Ishikawa (cell line): ENCODE measurements around the gene ZFR2.

ENCODE experiments used
- CEBPB ChIP-seq: IDR thresholded peaks from 2 replicates; pipeline ENCODE4 v1.6.1; 2012
- CREB1 ChIP-seq: IDR thresholded peaks from 2 replicates; pipeline ENCODE4 v1.6.1; 2012; ENCODE audit warnings: low read depth
- EGR1 ChIP-seq: IDR thresholded peaks from 2 replicates; pipeline ENCODE4 v1.6.1; 2012
- EP300 ChIP-seq: IDR thresholded peaks from 2 replicates; pipeline ENCODE4 v1.6.1; 2012; ENCODE audit warnings: borderline replicate concordance
- FOXM1 ChIP-seq: IDR thresholded peaks from 2 replicates; pipeline ENCODE4 v1.6.1; 2012; ENCODE audit warnings: low read depth, borderline replicate concordance
- NFIC ChIP-seq: IDR thresholded peaks from 2 replicates; pipeline ENCODE4 v1.6.1; 2012
- RAD21 ChIP-seq: IDR thresholded peaks from 2 replicates; pipeline ENCODE4 v1.6.1; 2012; ENCODE audit warnings: low read depth
- TAF1 ChIP-seq: IDR thresholded peaks from 2 replicates; pipeline ENCODE4 v1.6.1; 2012; ENCODE audit warnings: low read depth, mild to moderate bottlenecking
- TCF12 ChIP-seq: IDR thresholded peaks from 2 replicates; pipeline ENCODE4 v1.6.1; 2012; ENCODE audit warnings: low read depth
- TEAD4 ChIP-seq: IDR thresholded peaks from 2 replicates; pipeline ENCODE4 v1.6.1; 2012
- YY1 ChIP-seq: IDR thresholded peaks from 2 replicates; pipeline ENCODE4 v1.6.1; 2012; ENCODE audit warnings: low read depth
- ZBTB7A ChIP-seq: IDR thresholded peaks from 2 replicates; pipeline ENCODE4 v1.6.1; 2012; ENCODE audit warnings: low read depth
- TF ChIP-seq, protein P1 (sequence below): IDR thresholded peaks from 2 replicates; pipeline ENCODE4 v1.6.1; 2012
- TF ChIP-seq, protein P2 (sequence below): IDR thresholded peaks from 2 replicates; pipeline ENCODE4 v1.6.1; 2012; ENCODE audit warnings: low read depth, mild to moderate bottlenecking
- TF ChIP-seq, protein P3 (sequence below): IDR thresholded peaks from 2 replicates; pipeline ENCODE4 v1.6.1; 2012

The ZFR2 gene

DNA sequence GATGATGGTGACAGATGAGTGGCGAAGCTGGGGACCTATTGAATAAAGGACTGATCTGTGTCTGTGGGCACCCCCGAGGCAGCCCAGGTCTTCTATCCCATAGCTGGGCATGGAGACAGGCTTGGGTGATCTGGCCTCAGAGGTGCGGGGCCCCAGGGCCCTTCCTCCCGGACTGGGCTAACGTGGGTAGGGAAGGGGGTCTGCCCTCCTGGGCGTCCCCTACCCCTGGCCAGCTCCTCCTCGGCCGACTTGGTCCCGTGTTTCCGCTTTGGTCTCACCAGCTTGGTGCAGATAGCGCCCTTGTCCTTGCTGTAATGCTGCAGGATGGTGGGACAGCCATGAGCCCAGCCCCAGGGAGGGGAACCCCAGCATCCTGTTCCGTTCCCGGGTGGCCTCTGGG lies 85.9 kb downstream of the ZFR2 start:
- TF ChIP-seq EP300 = no peak
- TF ChIP-seq EGR1 = no peak
- no peak for TF ChIP-seq CEBPB
- TF ChIP-seq NFIC = no peak
- no peak for TF ChIP-seq TAF1
- no peak for TF ChIP-seq ZBTB7A
- TF ChIP-seq, protein P1, sequence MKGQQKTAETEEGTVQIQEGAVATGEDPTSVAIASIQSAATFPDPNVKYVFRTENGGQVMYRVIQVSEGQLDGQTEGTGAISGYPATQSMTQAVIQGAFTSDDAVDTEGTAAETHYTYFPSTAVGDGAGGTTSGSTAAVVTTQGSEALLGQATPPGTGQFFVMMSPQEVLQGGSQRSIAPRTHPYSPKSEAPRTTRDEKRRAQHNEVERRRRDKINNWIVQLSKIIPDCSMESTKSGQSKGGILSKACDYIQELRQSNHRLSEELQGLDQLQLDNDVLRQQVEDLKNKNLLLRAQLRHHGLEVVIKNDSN = no peak
- no peak for TF ChIP-seq FOXM1
- TF ChIP-seq, protein P2, sequence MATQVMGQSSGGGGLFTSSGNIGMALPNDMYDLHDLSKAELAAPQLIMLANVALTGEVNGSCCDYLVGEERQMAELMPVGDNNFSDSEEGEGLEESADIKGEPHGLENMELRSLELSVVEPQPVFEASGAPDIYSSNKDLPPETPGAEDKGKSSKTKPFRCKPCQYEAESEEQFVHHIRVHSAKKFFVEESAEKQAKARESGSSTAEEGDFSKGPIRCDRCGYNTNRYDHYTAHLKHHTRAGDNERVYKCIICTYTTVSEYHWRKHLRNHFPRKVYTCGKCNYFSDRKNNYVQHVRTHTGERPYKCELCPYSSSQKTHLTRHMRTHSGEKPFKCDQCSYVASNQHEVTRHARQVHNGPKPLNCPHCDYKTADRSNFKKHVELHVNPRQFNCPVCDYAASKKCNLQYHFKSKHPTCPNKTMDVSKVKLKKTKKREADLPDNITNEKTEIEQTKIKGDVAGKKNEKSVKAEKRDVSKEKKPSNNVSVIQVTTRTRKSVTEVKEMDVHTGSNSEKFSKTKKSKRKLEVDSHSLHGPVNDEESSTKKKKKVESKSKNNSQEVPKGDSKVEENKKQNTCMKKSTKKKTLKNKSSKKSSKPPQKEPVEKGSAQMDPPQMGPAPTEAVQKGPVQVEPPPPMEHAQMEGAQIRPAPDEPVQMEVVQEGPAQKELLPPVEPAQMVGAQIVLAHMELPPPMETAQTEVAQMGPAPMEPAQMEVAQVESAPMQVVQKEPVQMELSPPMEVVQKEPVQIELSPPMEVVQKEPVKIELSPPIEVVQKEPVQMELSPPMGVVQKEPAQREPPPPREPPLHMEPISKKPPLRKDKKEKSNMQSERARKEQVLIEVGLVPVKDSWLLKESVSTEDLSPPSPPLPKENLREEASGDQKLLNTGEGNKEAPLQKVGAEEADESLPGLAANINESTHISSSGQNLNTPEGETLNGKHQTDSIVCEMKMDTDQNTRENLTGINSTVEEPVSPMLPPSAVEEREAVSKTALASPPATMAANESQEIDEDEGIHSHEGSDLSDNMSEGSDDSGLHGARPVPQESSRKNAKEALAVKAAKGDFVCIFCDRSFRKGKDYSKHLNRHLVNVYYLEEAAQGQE = no peak
- no peak for TF ChIP-seq RAD21
- TF ChIP-seq, protein P3, sequence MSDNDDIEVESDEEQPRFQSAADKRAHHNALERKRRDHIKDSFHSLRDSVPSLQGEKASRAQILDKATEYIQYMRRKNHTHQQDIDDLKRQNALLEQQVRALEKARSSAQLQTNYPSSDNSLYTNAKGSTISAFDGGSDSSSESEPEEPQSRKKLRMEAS = no peak
- TF ChIP-seq TCF12 = no peak
- TF ChIP-seq CREB1 = no peak
- TF ChIP-seq TEAD4 = no peak
- no peak for TF ChIP-seq YY1

DNA sequence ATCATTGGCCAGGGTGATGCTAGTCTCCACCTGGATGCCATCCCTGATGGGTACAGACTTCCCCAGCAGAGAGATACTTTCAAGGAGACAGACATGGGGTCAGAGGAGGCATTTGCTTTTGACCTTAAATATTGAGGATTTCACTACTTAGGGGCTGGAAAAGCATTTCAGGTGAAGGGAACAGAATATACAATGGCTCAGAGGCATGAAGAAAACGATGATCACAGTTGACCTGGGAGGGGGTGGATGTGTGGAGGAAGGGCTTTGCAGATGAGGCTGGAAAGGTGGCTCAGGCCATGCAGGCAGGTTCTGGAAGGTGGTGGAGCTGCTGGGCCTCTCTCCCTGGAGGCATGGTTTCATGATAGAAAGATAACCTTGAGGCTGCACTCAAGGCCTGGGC lies 86.5 kb downstream of the ZFR2 start:
- TF ChIP-seq, protein P1 = no peak
- TF ChIP-seq TCF12 (no peak), CREB1 (no peak), RAD21 (no peak), ZBTB7A (no peak)
- TF ChIP-seq, protein P3 = no peak

DNA sequence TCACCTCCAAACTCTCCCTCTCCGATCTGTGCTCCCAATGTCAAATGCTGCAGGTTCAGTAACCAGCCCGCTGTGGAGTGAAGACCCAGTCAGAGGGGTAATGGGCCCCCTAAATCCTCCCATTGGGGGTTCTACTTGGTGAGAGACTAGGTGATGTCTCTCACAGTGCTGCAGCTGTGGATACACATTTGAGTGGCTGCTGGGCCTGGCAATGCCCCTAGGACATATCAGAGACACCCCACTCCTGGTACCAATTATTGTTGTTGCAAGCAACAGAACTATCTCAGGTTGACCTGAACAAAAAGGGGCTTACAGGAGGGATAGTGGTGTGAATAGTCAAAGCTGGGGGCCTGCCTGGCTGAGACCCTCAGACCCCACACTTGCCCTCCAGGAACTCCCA lies 87.2 kb downstream of the ZFR2 start:
- TF ChIP-seq CEBPB = no peak
- TF ChIP-seq EGR1 = no peak
- TF ChIP-seq YY1 = no peak
- TF ChIP-seq CREB1 = no peak
- no peak for TF ChIP-seq TEAD4

DNA sequence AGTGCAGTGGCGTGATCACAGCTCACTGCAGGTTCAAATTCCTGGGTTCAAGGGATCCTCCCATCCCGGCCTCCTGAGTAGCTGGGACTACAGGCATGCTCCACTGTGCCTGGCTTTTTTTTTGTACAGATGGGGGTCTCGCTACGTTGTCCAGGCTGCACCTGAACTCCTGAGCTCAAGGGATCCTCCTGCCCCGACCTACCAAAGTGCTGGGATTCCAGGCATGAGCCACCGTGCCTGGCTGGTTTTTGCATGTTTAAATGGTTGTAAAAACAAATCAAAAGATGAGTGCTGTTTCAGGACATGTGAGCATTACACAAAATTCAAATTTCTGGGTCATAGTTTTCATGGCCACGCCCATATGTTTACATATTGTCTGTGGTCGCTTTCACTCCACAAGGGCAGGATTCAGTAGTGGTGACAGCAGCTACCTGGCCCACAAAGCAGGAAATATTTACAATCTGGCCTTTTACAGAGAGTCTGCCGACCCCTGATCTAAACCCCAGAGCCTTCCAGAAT lies 88.0 kb downstream of the ZFR2 start:
- no peak for TF ChIP-seq EGR1
- TF ChIP-seq CREB1 = no peak

DNA sequence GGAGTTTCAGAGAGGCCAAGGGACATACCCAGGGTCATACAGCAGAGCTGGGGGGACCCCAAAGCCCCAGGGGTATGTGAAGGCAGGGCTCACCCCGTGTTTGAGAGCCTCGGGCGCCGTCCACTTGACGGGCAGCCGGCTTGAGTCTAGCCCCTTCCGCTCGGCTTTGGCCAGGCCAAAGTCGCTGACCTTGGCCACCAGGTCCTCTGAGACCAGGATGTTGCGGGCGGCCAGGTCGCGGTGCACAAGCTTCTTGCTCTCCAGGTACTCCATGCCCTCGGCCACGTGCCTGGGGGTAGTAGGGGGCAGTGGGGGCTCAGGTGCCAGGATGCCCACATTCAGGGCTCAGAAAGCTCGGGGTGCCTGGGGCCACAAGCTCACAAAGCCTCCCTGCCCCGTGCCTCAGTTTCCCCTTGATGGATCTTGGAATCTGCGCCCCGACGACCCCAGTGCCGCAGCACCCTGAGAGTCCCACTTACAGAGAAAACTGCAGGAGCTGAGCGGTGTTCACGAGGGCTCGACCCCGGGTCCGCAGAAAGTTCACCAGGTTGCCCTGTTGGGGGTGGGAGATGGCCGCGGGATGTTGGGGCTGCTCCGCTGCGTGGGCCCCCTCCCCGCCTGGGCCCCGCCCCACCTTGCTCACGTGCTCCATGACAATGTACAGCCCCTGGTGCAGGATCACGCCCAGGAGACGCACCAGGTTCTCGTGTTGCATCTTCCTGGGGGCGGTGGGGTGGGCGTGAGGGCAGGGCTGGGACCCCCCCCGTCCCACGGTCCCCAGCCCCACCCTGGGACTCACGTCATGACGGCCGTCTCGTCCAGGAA lies 89.7 kb downstream of the ZFR2 start:
- no peak for TF ChIP-seq TEAD4
- TF ChIP-seq, protein P1 = peak; percentile 68

DNA sequence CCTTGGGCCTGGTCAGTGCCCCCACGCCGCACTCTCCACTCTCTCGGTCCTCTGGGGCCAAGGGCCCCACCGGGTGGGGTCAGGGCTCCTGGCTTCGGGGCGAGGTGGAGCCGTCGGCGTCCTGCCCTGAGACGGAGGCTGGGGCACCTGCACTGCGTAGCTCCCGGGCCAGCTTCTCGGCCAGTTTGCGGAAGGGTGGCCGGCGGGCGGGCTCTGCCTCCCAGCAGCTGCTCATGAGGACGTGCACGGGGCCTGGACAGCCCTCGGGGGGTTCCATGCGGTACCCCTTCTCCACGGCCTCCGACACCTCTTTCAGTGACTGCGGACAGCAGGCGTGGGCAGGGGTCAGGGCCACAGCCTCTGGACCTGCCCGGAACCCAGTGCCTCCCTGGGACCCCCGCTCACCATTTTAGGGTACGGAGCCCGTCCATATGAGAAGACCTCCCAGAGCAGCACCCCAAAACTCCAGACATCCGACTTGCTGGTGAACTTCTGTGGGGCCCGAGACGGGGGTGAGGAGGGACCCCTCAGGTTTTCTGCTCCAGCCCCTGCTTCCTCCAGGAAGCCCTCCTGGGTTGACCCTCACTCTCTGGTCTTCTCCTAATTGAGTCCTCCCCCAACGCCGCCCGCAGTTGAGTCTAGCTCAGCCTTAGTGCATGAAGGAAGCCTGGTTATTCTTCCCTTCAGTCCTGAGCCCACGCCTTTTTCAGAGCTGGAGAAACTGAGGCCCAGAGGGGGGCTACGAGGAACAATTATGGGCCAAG lies 90.6 kb downstream of the ZFR2 start:
- no peak for TF ChIP-seq FOXM1

DNA sequence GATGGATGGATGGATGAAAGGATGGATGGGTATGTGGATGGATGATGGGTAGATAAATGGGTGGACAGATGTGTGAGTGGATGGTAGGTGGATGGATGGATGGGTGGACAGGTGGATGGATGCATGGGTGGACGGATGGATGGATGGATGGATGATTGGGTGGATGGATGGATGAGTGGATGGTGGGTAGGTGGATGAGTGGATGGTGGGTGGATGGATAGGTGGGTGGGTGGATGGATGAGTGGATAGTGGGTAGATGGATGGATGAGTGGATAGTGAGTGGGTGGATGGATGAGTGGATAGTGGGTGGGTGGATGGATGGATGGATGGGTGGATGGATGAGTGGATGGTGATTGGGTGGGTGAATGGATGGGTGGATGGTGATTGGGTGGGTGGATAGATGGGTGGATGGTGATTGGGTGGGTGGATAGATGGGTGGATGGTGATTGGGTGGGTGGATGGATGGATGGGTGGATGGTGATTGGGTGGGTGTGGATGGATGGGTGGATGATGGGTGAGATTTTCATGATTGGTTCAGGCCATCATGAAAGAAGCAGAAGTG lies 92.3 kb downstream of the ZFR2 start:
- TF ChIP-seq EGR1 = no peak
- no peak for TF ChIP-seq TAF1
- TF ChIP-seq YY1 = no peak

DNA sequence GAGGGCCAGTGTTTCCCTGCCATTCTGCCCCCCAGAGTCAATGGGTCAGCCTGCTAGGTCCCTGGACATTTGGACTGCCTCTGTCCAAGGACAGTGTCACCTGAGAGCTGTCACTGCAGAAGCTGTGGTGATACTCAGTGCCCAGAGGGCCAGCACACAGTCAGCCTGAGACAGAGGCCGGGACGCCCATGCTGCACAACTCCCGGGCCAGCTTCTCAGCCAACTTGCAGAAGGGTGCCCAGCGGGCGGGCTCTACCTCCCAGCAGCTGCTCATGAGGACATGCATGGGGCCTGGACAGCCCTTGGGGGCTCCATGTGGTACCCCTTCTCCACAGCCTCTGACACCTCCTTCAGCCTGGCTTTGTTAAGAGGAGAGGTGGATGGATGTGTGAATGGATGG lies 93.0 kb downstream of the ZFR2 start:
- TF ChIP-seq EGR1 (no peak), TAF1 (no peak), FOXM1 (no peak), ZBTB7A (no peak), TEAD4 (no peak), YY1 (no peak), RAD21 (no peak), EP300 (no peak), NFIC (no peak), TCF12 (no peak), CEBPB (no peak), CREB1 (no peak)
- TF ChIP-seq, protein P1 = no peak
- TF ChIP-seq, protein P2 = no peak
- TF ChIP-seq, protein P3 = no peak
